ENCODE measurements around the gene LPCAT1. TPM values are rescaled to one million over a fixed set of nuclear protein-coding genes. Genes with fewer than 3 reads are reported as not detected.
"Not testable (repeated sequence)": the region's sequence is repeated elsewhere in the genome, so short reads cannot be mapped to it uniquely, and the experiment has no call there.

Gene LPCAT1
- total RNA-seq, 2 donors from 2014 or later = 17.1 to 27.3 TPM

GRCh38 chr5:1424716-1425115, 99.0 kb downstream of the LPCAT1 start:
- Histone ChIP-seq H3K27ac (no peak overlapping the region), H3K9me3 (no peaks in the 10 kb centered on the region), H3K27me3 (no peaks in the 10 kb centered on the region), H3K9ac (ENCODE audit: low read depth in 2 of 2, low read length in 2 of 2) (no peak overlapping the region), H3K36me3 (no peaks in the 10 kb centered on the region), H3K4me1 (no peaks in the 10 kb centered on the region), H3K4me3 (no peak overlapping the region)
- TF ChIP-seq CTCF (IDR thresholded peaks at IDR 0.05) = no peak
- no peak for DNase-seq
- intact Hi-C loops (cut with DNase I) = no loop called here

- H3K4me3 ChIP-seq = no peak overlapping the region
- H3K9ac ChIP-seq (ENCODE audit: low read depth in 2 of 2, low read length in 2 of 2) = no peak overlapping the region
- intact Hi-C loops (cut with DNase I) = no loop called here
- no peak for TF ChIP-seq CTCF (IDR thresholded peaks at IDR 0.05)
- no peak overlapping the region for H3K27ac ChIP-seq
- H3K36me3 ChIP-seq = no peaks in the 10 kb centered on the region
- no peak for DNase-seq
- H3K4me1 ChIP-seq = no peaks in the 10 kb centered on the region
- no peaks in the 10 kb centered on the region for H3K9me3 ChIP-seq
- no peaks in the 10 kb centered on the region for H3K27me3 ChIP-seq
Observed at GRCh38 chr5:1423901-1424603, 99.7 kb downstream of the LPCAT1 start.

GRCh38 chr5:1422522-1422921, 101.2 kb downstream of the LPCAT1 start:
- H3K27me3 ChIP-seq; H3K36me3 ChIP-seq; H3K9me3 ChIP-seq; intact Hi-C loops (cut with DNase I); H3K4me1 ChIP-seq; H3K9ac ChIP-seq (ENCODE audit: low read depth in 2 of 2, low read length in 2 of 2); H3K4me3 ChIP-seq; H3K27ac ChIP-seq; DNase-seq: not testable (repeated sequence)

GRCh38 chr5:1421521-1422341, 102.0 kb downstream of the LPCAT1 start:
- Histone ChIP-seq H3K9me3 (no peaks in the 10 kb centered on the region), H3K4me3 (no peak overlapping the region), H3K36me3 (no peaks in the 10 kb centered on the region), H3K27ac (no peak overlapping the region), H3K4me1 (no peaks in the 10 kb centered on the region), H3K9ac (ENCODE audit: low read depth in 2 of 2, low read length in 2 of 2) (no peak overlapping the region), H3K27me3 (no peaks in the 10 kb centered on the region)
- intact Hi-C loops (cut with DNase I) = no loop called here
- TF ChIP-seq CTCF (IDR thresholded peaks at IDR 0.05) = no peak
- DNase-seq = no peak

- H3K27ac ChIP-seq = no peak overlapping the region
- no peaks in the 10 kb centered on the region for H3K4me1 ChIP-seq
- H3K9me3 ChIP-seq = no peaks in the 10 kb centered on the region
- H3K4me3 ChIP-seq = no peak overlapping the region
- intact Hi-C loops (cut with DNase I) = no loop called here
- no peak for TF ChIP-seq CTCF (IDR thresholded peaks at IDR 0.05)
- no peaks in the 10 kb centered on the region for H3K36me3 ChIP-seq
- no peak overlapping the region for H3K9ac ChIP-seq (ENCODE audit: low read depth in 2 of 2, low read length in 2 of 2)
- DNase-seq = no peak
- H3K27me3 ChIP-seq = no peaks in the 10 kb centered on the region
Observed at GRCh38 chr5:1420211-1421195, 103.3 kb downstream of the LPCAT1 start.
